HepG2 (cell line): ENCODE data around the gene ARL11. TPM values are rescaled to one million over a fixed set of nuclear protein-coding genes. Genes with fewer than 3 reads are reported as not detected.

Experiments
- CCAR2 ChIP-seq: fragments of 200-400 bp; formaldehyde crosslinking; optimal IDR thresholded peaks from 2 replicates; pipeline ENCODE3; 2018; ENCODE audit warnings: low read depth, mild to moderate bottlenecking, low read length, moderate library complexity
- EED ChIP-seq: sonication (generic); formaldehyde crosslinking; IDR thresholded peaks from 2 replicates; pipeline ENCODE4 v1.5.0; 2020; ENCODE audit warnings: mild to moderate bottlenecking, missing genetic modification reagents
- ERF ChIP-seq: IDR thresholded peaks from 2 replicates; pipeline ENCODE4 v1.6.1; 2018; ENCODE audit warnings: missing biosample characterization, missing genetic modification reagents
- HDAC6 ChIP-seq: fragments of 200-600 bp; sonication (generic); IDR thresholded peaks from 2 replicates; pipeline ENCODE4 v1.7.0; 2017; ENCODE audit warnings: mild to moderate bottlenecking, antibody characterized with exemption, low read length, low read depth
- HOXA5 ChIP-seq: sonication (generic); formaldehyde crosslinking; IDR thresholded peaks from 2 replicates; pipeline ENCODE4 v1.4.0; 2020; ENCODE audit warnings: missing genetic modification reagents
- MED1 ChIP-seq: sonication (generic); formaldehyde crosslinking; IDR thresholded peaks from 2 replicates; pipeline ENCODE4 v1.4.0; 2020; ENCODE audit warnings: missing genetic modification reagents
- NFIC ChIP-seq: IDR thresholded peaks from 2 replicates; pipeline ENCODE4 v1.6.1; 2012; ENCODE audit warnings: mild to moderate bottlenecking, low read length, inconsistent platforms
- TBX2 ChIP-seq: sonication (generic); formaldehyde crosslinking; IDR thresholded peaks from 2 replicates; pipeline ENCODE4 v1.5.0; 2020; ENCODE audit warnings: missing genetic modification reagents, mild to moderate bottlenecking, borderline replicate concordance
- ZC3H4 ChIP-seq: sonication (generic); formaldehyde crosslinking; IDR thresholded peaks from 2 replicates; pipeline ENCODE4 v1.4.0; 2020; ENCODE audit warnings: missing genetic modification reagents, borderline replicate concordance
- ZNF10 ChIP-seq: sonication (generic); formaldehyde crosslinking; IDR thresholded peaks from 2 replicates; pipeline ENCODE4 v1.4.0; 2020; ENCODE audit warnings: mild to moderate bottlenecking, low read depth, missing genetic modification reagents, borderline replicate concordance
- ZNF205 ChIP-seq: IDR thresholded peaks from 2 replicates; pipeline ENCODE4 v1.6.1; 2018; ENCODE audit warnings: missing biosample characterization, missing genetic modification reagents
- ZNF3 ChIP-seq: IDR thresholded peaks from 2 replicates; pipeline ENCODE4 v1.7.0; 2017; ENCODE audit warnings: inconsistent platforms
- ZNF569 ChIP-seq: sonication (generic); formaldehyde crosslinking; IDR thresholded peaks from 2 replicates; pipeline ENCODE4 v1.5.0; 2020; ENCODE audit warnings: mild to moderate bottlenecking, missing genetic modification reagents, moderate library complexity, borderline replicate concordance
- ZNF615 ChIP-seq: sonication (generic); formaldehyde crosslinking; IDR thresholded peaks from 2 replicates; pipeline ENCODE4 v1.5.0; 2020; ENCODE audit warnings: mild to moderate bottlenecking, missing genetic modification reagents, borderline replicate concordance
- ZNF839 ChIP-seq: sonication (generic); formaldehyde crosslinking; IDR thresholded peaks from 2 replicates; pipeline ENCODE4 v1.4.0; 2020; ENCODE audit warnings: missing genetic modification reagents, mild to moderate bottlenecking, borderline replicate concordance
- polyA plus RNA-seq, 8 experiments: library from polyadenylated mRNA; depleted of rRNA in 3 of 8; stranded (reverse) in 7 of 8; unstranded in 1 of 8; fragments of >200 nt; fragmentation: Illumina TruSeq in 4 of 8; extraction: Trizol in 4 of 8; gene quantifications; 2 replicates each; pipeline versions ENCODE4 v1.2.1 to v1.2.3, GENCODE V29; 2011 to 2016; ENCODE audit warnings: low read depth in 4 of 8, missing spikeins in 1 of 8, mixed read lengths in 1 of 8; ENCODE audit not compliant: insufficient read depth in 1 of 8
- total RNA-seq, 5 experiments: library from RNA; depleted of rRNA; stranded (reverse); fragments of >200 nt; fragmentation: Illumina TruSeq; extraction: Trizol; gene quantifications; 2 replicates each; pipeline ENCODE4 v1.2.3, GENCODE V29; 2016; ENCODE audit warnings: low read depth in 1 of 5
- TF ChIP-seq, protein P1 (sequence below): sonication (generic); formaldehyde crosslinking; conservative IDR thresholded peaks from 2 replicates; pipeline ENCODE4 v1.8.0; 2022; ENCODE audit warnings: missing genetic modification reagents
- TF ChIP-seq, protein P2 (sequence below): sonication (generic); formaldehyde crosslinking; IDR thresholded peaks from 2 replicates; pipeline ENCODE4 v1.8.1; 2023; ENCODE audit warnings: mild to moderate bottlenecking, moderate library complexity, missing genetic modification reagents
- TF ChIP-seq, protein P3 (sequence below): IDR thresholded peaks from 2 replicates; pipeline ENCODE4 v1.6.1; 2018; ENCODE audit warnings: missing genetic modification reagents
- TF ChIP-seq, protein P4 (sequence below), 2 experiments: IDR thresholded peaks; 2 replicates each; pipeline ENCODE4 v1.6.1; 2011 to 2012; ENCODE audit warnings: low read length in 2 of 2, borderline replicate concordance in 1 of 2, low read depth in 1 of 2, mild to moderate bottlenecking in 1 of 2, moderate library complexity in 1 of 2
- TF ChIP-seq, protein P5 (sequence below): sonication (generic); formaldehyde crosslinking; IDR thresholded peaks from 2 replicates; pipeline ENCODE4 v1.4.0; 2020; ENCODE audit warnings: mild to moderate bottlenecking, missing genetic modification reagents

The ARL11 gene
- total and polyA plus RNA-seq, 2 of the 13 experiments (the other 11 are each of a cell fraction or from before 2014, with no cell fraction given) = 0.04 to 0.22 TPM

DNA sequence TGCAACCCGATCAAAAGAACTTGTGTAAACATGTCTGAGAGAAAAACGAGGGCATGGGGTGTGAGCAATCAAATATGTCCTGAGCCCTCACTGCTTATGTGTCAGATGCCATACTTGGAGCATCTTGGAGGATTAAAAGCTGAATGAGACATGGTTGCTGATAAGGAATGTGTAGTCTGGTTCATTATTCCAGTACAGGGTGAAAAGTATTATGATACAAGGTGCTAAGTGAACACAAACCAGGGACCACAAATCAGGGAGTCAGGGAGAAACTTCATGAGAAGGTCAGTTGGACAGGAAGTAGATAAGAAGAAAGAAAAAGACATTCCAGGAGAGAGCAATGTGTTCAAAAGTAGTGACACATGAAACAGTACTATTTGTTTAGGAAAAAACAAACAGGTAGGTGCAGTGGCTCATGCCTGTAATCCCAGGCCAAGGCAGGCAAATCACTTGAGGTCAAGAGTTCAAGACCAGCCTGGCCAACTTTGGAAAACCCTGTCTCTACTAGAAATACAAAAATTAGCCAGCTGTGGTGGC lies 40.9 kb upstream of the ARL11 start (continued):
- TF ChIP-seq, protein P1, sequence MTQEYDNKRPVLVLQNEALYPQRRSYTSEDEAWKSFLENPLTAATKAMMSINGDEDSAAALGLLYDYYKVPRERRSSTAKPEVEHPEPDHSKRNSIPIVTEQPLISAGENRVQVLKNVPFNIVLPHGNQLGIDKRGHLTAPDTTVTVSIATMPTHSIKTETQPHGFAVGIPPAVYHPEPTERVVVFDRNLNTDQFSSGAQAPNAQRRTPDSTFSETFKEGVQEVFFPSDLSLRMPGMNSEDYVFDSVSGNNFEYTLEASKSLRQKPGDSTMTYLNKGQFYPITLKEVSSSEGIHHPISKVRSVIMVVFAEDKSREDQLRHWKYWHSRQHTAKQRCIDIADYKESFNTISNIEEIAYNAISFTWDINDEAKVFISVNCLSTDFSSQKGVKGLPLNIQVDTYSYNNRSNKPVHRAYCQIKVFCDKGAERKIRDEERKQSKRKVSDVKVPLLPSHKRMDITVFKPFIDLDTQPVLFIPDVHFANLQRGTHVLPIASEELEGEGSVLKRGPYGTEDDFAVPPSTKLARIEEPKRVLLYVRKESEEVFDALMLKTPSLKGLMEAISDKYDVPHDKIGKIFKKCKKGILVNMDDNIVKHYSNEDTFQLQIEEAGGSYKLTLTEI = no peak
- TF ChIP-seq ZNF839 (CRISPR knock-in tag) (no peak), NFIC (peak; percentile 76; the same call in 1 of the 2 replicates), HOXA5 (no peak), EED (CRISPR knock-in tag) (no peak), CCAR2 (no peak), ZNF3 (CRISPR knock-in tag) (0 out of 2 replicates have a peak, but pooled peaks have one; percentile 4), TBX2 (peak; percentile 71), ZNF615 (CRISPR knock-in tag) (no peak), ZNF205 (0 out of 2 replicates have a peak, but pooled peaks have one; percentile 42), ZNF569 (CRISPR knock-in tag) (no peak), ZNF10 (CRISPR knock-in tag) (no peak), MED1 (CRISPR knock-in tag) (peak; percentile 64), HDAC6 (no peak), ZC3H4 (CRISPR knock-in tag) (no peak), ERF (CRISPR knock-in tag) (peak; percentile 46; the same call in 1 of the 2 replicates)
- TF ChIP-seq, protein P2, sequence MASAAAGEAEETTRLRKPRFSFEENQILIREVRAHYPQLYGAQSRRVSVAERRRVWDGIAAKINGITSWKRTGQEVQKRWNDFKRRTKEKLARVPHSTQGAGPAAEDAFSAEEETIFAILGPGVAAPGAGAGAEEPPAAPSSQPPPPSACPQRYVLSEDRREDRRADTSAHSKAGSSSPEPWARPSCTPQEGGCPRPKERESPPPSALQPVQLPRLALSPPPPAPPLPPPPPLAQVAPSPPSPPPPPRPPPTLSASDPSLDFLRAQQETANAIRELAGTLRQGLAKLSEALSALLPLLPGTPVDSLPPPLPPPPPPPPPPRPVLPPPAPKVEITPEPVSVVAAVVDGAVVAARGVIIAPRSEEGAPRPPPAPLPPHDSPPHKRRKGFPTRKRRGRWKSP (CRISPR knock-in tag) = no peak
- TF ChIP-seq, protein P3, sequence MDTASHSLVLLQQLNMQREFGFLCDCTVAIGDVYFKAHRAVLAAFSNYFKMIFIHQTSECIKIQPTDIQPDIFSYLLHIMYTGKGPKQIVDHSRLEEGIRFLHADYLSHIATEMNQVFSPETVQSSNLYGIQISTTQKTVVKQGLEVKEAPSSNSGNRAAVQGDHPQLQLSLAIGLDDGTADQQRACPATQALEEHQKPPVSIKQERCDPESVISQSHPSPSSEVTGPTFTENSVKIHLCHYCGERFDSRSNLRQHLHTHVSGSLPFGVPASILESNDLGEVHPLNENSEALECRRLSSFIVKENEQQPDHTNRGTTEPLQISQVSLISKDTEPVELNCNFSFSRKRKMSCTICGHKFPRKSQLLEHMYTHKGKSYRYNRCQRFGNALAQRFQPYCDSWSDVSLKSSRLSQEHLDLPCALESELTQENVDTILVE (CRISPR knock-in tag) = 0 out of 2 replicates have a peak, but pooled peaks have one; percentile 38
- TF ChIP-seq, protein P4, sequence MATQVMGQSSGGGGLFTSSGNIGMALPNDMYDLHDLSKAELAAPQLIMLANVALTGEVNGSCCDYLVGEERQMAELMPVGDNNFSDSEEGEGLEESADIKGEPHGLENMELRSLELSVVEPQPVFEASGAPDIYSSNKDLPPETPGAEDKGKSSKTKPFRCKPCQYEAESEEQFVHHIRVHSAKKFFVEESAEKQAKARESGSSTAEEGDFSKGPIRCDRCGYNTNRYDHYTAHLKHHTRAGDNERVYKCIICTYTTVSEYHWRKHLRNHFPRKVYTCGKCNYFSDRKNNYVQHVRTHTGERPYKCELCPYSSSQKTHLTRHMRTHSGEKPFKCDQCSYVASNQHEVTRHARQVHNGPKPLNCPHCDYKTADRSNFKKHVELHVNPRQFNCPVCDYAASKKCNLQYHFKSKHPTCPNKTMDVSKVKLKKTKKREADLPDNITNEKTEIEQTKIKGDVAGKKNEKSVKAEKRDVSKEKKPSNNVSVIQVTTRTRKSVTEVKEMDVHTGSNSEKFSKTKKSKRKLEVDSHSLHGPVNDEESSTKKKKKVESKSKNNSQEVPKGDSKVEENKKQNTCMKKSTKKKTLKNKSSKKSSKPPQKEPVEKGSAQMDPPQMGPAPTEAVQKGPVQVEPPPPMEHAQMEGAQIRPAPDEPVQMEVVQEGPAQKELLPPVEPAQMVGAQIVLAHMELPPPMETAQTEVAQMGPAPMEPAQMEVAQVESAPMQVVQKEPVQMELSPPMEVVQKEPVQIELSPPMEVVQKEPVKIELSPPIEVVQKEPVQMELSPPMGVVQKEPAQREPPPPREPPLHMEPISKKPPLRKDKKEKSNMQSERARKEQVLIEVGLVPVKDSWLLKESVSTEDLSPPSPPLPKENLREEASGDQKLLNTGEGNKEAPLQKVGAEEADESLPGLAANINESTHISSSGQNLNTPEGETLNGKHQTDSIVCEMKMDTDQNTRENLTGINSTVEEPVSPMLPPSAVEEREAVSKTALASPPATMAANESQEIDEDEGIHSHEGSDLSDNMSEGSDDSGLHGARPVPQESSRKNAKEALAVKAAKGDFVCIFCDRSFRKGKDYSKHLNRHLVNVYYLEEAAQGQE (IDR thresholded peaks at IDR 0.05; ENCODE audit: borderline replicate concordance in 1 of 2, low read depth in 1 of 2, low read length in 2 of 2) = peak in 1 of 2 experiments; percentile 42; a peak in 1 of 4 replicates
- TF ChIP-seq, protein P5, sequence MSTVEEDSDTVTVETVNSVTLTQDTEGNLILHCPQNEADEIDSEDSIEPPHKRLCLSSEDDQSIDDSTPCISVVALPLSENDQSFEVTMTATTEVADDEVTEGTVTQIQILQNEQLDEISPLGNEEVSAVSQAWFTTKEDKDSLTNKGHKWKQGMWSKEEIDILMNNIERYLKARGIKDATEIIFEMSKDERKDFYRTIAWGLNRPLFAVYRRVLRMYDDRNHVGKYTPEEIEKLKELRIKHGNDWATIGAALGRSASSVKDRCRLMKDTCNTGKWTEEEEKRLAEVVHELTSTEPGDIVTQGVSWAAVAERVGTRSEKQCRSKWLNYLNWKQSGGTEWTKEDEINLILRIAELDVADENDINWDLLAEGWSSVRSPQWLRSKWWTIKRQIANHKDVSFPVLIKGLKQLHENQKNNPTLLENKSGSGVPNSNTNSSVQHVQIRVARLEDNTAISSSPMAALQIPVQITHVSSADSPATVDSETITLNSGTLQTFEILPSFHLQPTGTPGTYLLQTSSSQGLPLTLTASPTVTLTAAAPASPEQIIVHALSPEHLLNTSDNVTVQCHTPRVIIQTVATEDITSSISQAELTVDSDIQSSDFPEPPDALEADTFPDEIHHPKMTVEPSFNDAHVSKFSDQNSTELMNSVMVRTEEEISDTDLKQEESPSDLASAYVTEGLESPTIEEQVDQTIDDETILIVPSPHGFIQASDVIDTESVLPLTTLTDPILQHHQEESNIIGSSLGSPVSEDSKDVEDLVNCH = no peak
